ENCODE measurements around the gene SIPA1L3.

DNA sequence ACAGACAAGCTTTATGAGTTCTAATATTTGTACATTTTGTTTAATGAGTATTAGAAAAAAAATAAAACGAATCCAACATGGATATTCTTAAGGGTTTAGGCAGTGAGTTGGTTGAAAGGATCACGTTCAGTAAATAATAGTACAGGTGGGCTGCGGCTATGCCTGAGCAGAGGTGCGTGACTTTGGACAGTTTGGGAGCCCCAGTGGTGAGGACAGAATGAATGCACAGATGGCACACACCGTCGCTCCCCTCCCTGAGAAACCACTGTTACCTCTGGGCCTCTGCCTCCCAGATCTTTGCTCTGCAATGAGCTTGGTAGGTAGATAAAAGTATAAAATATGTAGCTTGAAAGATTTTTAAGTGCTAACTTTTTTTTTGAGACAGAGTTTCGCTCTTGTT, 153.3 kb downstream of the SIPA1L3 start:
- TF ChIP-seq, protein P1, sequence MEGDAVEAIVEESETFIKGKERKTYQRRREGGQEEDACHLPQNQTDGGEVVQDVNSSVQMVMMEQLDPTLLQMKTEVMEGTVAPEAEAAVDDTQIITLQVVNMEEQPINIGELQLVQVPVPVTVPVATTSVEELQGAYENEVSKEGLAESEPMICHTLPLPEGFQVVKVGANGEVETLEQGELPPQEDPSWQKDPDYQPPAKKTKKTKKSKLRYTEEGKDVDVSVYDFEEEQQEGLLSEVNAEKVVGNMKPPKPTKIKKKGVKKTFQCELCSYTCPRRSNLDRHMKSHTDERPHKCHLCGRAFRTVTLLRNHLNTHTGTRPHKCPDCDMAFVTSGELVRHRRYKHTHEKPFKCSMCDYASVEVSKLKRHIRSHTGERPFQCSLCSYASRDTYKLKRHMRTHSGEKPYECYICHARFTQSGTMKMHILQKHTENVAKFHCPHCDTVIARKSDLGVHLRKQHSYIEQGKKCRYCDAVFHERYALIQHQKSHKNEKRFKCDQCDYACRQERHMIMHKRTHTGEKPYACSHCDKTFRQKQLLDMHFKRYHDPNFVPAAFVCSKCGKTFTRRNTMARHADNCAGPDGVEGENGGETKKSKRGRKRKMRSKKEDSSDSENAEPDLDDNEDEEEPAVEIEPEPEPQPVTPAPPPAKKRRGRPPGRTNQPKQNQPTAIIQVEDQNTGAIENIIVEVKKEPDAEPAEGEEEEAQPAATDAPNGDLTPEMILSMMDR (IDR thresholded peaks at IDR 0.05), result no peak
- TF ChIP-seq POLR2A (IDR thresholded peaks at IDR 0.05) (no peak), POLR2AphosphoS5 (IDR thresholded peaks at IDR 0.05) (no peak)

Data from breast epithelium (tissue), 3 donors.